Measurements from ENCODE around the gene SRD5A1.

GRCh38 chr5:6584101-6584645 lies 49.1 kb upstream of the SRD5A1 start:
- TF ChIP-seq POLR2AphosphoS5 (IDR thresholded peaks at IDR 0.05; ENCODE audit: borderline replicate concordance, low read depth, low read length), result no peak
- TF ChIP-seq EZH2 (IDR thresholded peaks at IDR 0.05), result no peak
- TF ChIP-seq FOXP2 (optimal IDR thresholded peaks at IDR 0.05; ENCODE audit: control extremely low read depth, extremely low read length, insufficient read depth), result no peak

Measured in SK-N-MC (cell line).